Sigmoid colon (tissue), 7 donors: Measurements from ENCODE around the gene CLN6. TPM values are rescaled to one million over a fixed set of nuclear protein-coding genes. Genes with fewer than 3 reads are reported as not detected.

Experiments
- DNase-seq: peaks from one replicate; pipeline ENCODE4 v3.0.0-alpha.2; 2019
- H3K27ac ChIP-seq, 4 donors: fragments of 200-600 bp; sonication (generic); one replicate each; pipeline ENCODE4 v1.5.1; 2016 to 2019; ENCODE audit warnings: mild to moderate bottlenecking in 1 of 4
- H3K27me3 ChIP-seq, 3 donors: fragments of 200-600 bp; sonication (generic); one replicate each; pipeline ENCODE4 v1.5.1; 2019; ENCODE audit warnings: mild to moderate bottlenecking in 1 of 3
- H3K36me3 ChIP-seq, 4 donors: fragments of 200-600 bp; sonication (generic); one replicate each; pipeline ENCODE4 v1.5.1; 2016 to 2019
- H3K4me1 ChIP-seq, 4 donors: fragments of 200-600 bp; sonication (generic); one replicate each; pipeline ENCODE4 v1.5.1; 2017 to 2019
- H3K4me3 ChIP-seq, 4 donors: fragments of 200-600 bp; sonication (generic); one replicate each; pipeline ENCODE4 v1.5.1; 2017 to 2019; ENCODE audit warnings: mild to moderate bottlenecking in 2 of 4, moderate library complexity in 1 of 4
- H3K9me3 ChIP-seq, 4 donors: fragments of 200-600 bp in 3 of 4; sonication (generic) in 3 of 4; one replicate each; pipeline versions ENCODE4 v1.5.1 to v1.6.1; 2013 to 2019
- CTCF ChIP-seq, 4 experiments: fragments of 450-650 bp in 3 of 4; fragments of 200-600 bp in 1 of 4; IDR thresholded peaks; one replicate each; pipeline ENCODE4 v1.5.1; 2016 to 2019; ENCODE audit warnings: antibody characterized with exemption in 4 of 4, mild to moderate bottlenecking in 3 of 4, moderate library complexity in 2 of 4
- EP300 ChIP-seq, 4 donors: sonication (generic); formaldehyde crosslinking; IDR thresholded peaks; one replicate each; pipeline ENCODE4 v1.6.1; 2017; ENCODE audit warnings: antibody characterized with exemption in 4 of 4
- POLR2A ChIP-seq, 2 donors: fragments of 450-650 bp; IDR thresholded peaks; one replicate each; pipeline ENCODE4 v1.6.1; 2016; ENCODE audit warnings: antibody characterized with exemption in 2 of 2, mild to moderate bottlenecking in 2 of 2, moderate library complexity in 2 of 2
- POLR2AphosphoS5 ChIP-seq, 4 donors: sonication (generic); formaldehyde crosslinking; IDR thresholded peaks; one replicate each; pipeline ENCODE4 v1.6.1; 2017; ENCODE audit warnings: antibody characterized with exemption in 4 of 4
- WGBS, 2 donors: extraction: QIAGEN DNeasy Blood & Tissue Kit; methylation state at CpG; one replicate each; pipeline ENCODE4 v1.1.7; 2013; 5-methylcytosine and 5-hydroxymethylcytosine counted together
- intact Hi-C: fragments of 100-400 bp; cut with DNase I; formaldehyde crosslinking; loops from one replicate; pipeline ENCODE4 v1.15.1; 2023
- polyA plus RNA-seq, 3 donors: library from polyadenylated mRNA; stranded (reverse); fragments of 200-250 nt; gene quantifications; one replicate each; pipeline ENCODE4 v1.2.3, GENCODE V29; 2013
- total RNA-seq, 4 donors: library from RNA; depleted of rRNA; stranded (reverse); fragments of >200 nt; gene quantifications; one replicate each; pipeline ENCODE4 v1.1.0, GENCODE V29; 2016
- donor health status: healthy with polysubstance abuse.
- donor health status: Bipolar disorder and iron deficiency.
- donor health status: healthy.

Gene CLN6
- total and polyA plus RNA-seq, 7 donors = 5.4 to 43.3 (median 10.4) TPM

DNA sequence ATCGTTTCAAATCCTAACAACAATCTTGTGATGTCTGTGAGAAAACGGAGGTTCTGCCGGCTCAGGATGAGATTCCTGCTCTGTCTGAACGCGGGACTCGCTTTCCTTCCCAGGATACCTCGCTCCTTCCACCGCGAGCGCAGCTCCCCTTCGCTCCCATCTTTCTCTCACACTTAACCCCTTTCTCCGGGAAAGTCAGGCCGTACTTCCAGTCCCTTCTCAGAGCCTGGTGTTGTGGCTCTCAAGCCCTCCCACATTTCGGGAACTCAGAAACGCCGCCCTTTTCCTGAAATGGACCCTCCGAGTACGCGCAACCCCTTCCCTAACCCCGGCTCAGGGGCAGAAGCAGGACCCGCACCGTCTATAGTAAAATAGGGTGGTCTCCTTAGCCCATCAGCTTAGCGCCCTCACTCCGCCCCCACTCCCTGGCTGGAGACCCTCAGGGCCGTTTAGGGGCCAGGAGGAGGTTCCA is 47.6 kb upstream of the CLN6 start:
- H3K36me3 ChIP-seq = no peaks in the 10 kb centered on the region
- TF ChIP-seq CTCF (IDR thresholded peaks at IDR 0.05) = no peak
- TF ChIP-seq POLR2AphosphoS5 (IDR thresholded peaks at IDR 0.05) = no peak
- peak in 1 of 2 donors; percentile 26 for TF ChIP-seq POLR2A (IDR thresholded peaks at IDR 0.05)
- no peak for TF ChIP-seq EP300 (IDR thresholded peaks at IDR 0.05)
- peak overlapping the region; percentile 98 to 99 (median 98) for H3K27ac ChIP-seq
- peaks cover 0 to 69% (median 48%) of the 10 kb centered on the region in 4 donors for H3K4me1 ChIP-seq
- no peaks in the 10 kb centered on the region for H3K27me3 ChIP-seq
- intact Hi-C loops = loop anchor here (2.0 to 5.0 kb wide), 2 partner anchors 20 to 440 kb away; no protein-coding TSS in a partner anchor
- DNase-seq = peak; percentile 78
- WGBS, 2 donors = 1% methylated on average over 25 of the region's 25 CpGs
- H3K4me3 ChIP-seq = peak overlapping the region; percentile 68 to 92 (median 80)
- H3K9me3 ChIP-seq = no peaks in the 10 kb centered on the region

DNA sequence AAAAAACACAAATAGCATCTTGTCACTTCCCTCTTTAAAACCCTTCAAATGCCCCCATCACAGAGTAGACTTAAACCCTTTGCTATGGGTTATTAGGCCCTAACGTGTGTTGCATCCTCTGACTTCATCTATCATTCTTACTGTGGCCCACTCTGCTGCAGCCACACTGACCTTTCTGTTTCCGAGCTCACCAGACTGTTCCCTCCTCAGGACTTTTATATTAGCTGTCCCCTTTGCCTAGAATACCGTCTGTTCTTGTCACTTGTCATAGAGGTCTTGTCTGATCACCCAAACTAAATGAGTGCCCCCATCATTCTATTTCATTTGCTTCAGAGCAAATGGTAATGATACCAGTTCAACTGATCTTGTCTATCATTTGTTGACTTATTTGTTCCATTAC is 47.1 kb upstream of the CLN6 start:
- Histone ChIP-seq H3K9me3 (no peaks in the 10 kb centered on the region), H3K27ac (peak overlapping the region; percentile 98 to 99 (median 98)), H3K4me1 (peaks cover 0 to 69% (median 48%) of the 10 kb centered on the region in 4 donors), H3K36me3 (no peaks in the 10 kb centered on the region), H3K27me3 (no peaks in the 10 kb centered on the region), H3K4me3 (peak overlapping the region; percentile 68 to 92 (median 80))
- WGBS, 2 donors = 56 to 71% methylated on average over 3 of the region's 3 CpGs
- no peak for DNase-seq
- TF ChIP-seq CTCF (IDR thresholded peaks at IDR 0.05) (no peak), EP300 (IDR thresholded peaks at IDR 0.05) (no peak), POLR2A (IDR thresholded peaks at IDR 0.05) (no peak), POLR2AphosphoS5 (IDR thresholded peaks at IDR 0.05) (no peak)
- intact Hi-C loops = loop anchor here (2.0 to 5.0 kb wide), 2 partner anchors 20 to 439 kb away; no protein-coding TSS in a partner anchor

- TF ChIP-seq POLR2AphosphoS5 (IDR thresholded peaks at IDR 0.05) = no peak
- no peak for TF ChIP-seq CTCF (IDR thresholded peaks at IDR 0.05)
- no peak for TF ChIP-seq EP300 (IDR thresholded peaks at IDR 0.05)
- no peak for TF ChIP-seq POLR2A (IDR thresholded peaks at IDR 0.05)
- intact Hi-C loops = loop anchor here (5.0 kb wide), 1 partner anchor 438 kb away; no protein-coding TSS in a partner anchor
- no peaks in the 10 kb centered on the region for H3K36me3 ChIP-seq
- H3K4me1 ChIP-seq = peaks cover 0 to 63% (median 41%) of the 10 kb centered on the region in 4 donors
- H3K27ac ChIP-seq = peak overlapping the region; percentile 98 to 99 (median 98)
- no peak for DNase-seq
- no peak overlapping the region for H3K4me3 ChIP-seq
- 66 to 78% methylated on average over 3 of the region's 3 CpGs for WGBS, 2 donors
- no peaks in the 10 kb centered on the region for H3K27me3 ChIP-seq
- H3K9me3 ChIP-seq = no peaks in the 10 kb centered on the region
Observed at GRCh38 chr15:68275165-68275746, 45.7 kb upstream of the CLN6 start.

DNA sequence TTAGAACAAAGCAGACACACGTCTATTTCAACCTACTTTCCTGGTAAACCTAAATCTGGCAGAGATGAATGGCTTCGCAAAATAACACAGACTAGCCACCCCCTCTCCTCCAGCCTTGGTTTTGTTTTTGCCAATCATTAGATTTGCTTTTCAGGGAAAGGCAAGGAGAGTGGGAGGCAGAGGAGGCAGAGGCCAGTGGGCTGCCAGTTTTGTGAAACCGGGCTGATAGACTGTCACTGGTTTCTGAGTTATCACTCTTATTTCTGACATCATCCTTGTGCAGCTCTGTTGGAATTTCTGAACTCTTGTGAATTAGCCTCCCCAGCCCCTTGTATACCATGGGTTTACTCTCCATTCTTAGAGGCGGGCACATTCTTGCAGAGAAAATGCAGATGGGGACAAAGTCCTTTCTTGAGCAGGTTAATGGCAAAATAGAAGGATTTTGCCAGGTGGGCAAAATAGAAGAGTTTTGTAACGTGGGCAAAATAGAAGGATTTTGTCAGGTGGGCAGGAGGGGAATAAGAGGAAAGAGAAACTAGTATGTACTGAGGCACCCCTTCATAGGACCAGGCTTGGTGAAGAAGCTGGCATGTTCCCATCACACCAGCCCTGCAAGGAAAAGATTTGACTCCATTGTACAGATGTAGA is 44.8 kb upstream of the CLN6 start:
- no peak overlapping the region for H3K4me3 ChIP-seq
- H3K4me1 ChIP-seq = peaks cover 0 to 57% (median 32%) of the 10 kb centered on the region in 4 donors
- H3K27ac ChIP-seq = peak overlapping the region; percentile 81 to 98 (median 91)
- H3K36me3 ChIP-seq = no peaks in the 10 kb centered on the region
- intact Hi-C loops = no loop called here
- no peak for DNase-seq
- no peaks in the 10 kb centered on the region for H3K27me3 ChIP-seq
- H3K9me3 ChIP-seq = no peaks in the 10 kb centered on the region
- 63 to 75% methylated on average over 5 of the region's 5 CpGs for WGBS, 2 donors
- TF ChIP-seq POLR2A (IDR thresholded peaks at IDR 0.05) (no peak), EP300 (IDR thresholded peaks at IDR 0.05) (no peak), POLR2AphosphoS5 (IDR thresholded peaks at IDR 0.05) (no peak), CTCF (IDR thresholded peaks at IDR 0.05) (no peak)
